ENCODE data around the gene PRDM16. TPM values are rescaled to one million over a fixed set of nuclear protein-coding genes. Genes with fewer than 3 reads are reported as not detected.

Gene PRDM16
- total RNA-seq, 4 donors from 2014 or later: 5.9 to 41.7 (median 11.2) TPM

- Histone ChIP-seq H3K4me3 (no peak overlapping the region), H3K36me3 (no peaks in the 10 kb centered on the region), H3K27ac (no peak overlapping the region), H3K4me1 (peaks cover 0 to 20% (median 0%) of the 10 kb centered on the region in 4 donors), H3K27me3 (peaks cover 0 to 15% of the 10 kb centered on the region in 2 donors), H3K9me3 (no peaks in the 10 kb centered on the region)
- no peak for DNase-seq (ENCODE audit: low spot score in 2 of 2)
- WGBS, 2 donors: 92% methylated on average over 9 to 12 of the region's 12 CpGs
- no peak for TF ChIP-seq EP300 (IDR thresholded peaks at IDR 0.05)
- TF ChIP-seq CTCF (IDR thresholded peaks at IDR 0.05): no peak
- no peak for TF ChIP-seq POLR2A (IDR thresholded peaks at IDR 0.05)
These were observed 220.5 kb downstream of the PRDM16 start for GRCh38 chr1:3289502-3289901.

GRCh38 chr1:3290438-3290837 lies 221.4 kb downstream of the PRDM16 start:
- Histone ChIP-seq H3K9me3 (no peaks in the 10 kb centered on the region), H3K27ac (no peak overlapping the region), H3K27me3 (peaks cover 0 to 6% of the 10 kb centered on the region in 2 donors), H3K4me3 (no peak overlapping the region), H3K36me3 (no peaks in the 10 kb centered on the region), H3K4me1 (peaks cover 0 to 20% (median 0%) of the 10 kb centered on the region in 4 donors)
- TF ChIP-seq POLR2A (IDR thresholded peaks at IDR 0.05): no peak
- TF ChIP-seq EP300 (IDR thresholded peaks at IDR 0.05): no peak
- no peak for TF ChIP-seq CTCF (IDR thresholded peaks at IDR 0.05)
- no peak for DNase-seq (ENCODE audit: low spot score in 2 of 2)
- WGBS, 2 donors: 64 to 74% methylated on average over 15 to 17 of the region's 17 CpGs

GRCh38 chr1:3290915-3291314 lies 221.9 kb downstream of the PRDM16 start:
- peaks cover 0 to 6% of the 10 kb centered on the region in 2 donors for H3K27me3 ChIP-seq
- no peak overlapping the region for H3K4me3 ChIP-seq
- no peaks in the 10 kb centered on the region for H3K9me3 ChIP-seq
- TF ChIP-seq POLR2A (IDR thresholded peaks at IDR 0.05) (no peak), EP300 (IDR thresholded peaks at IDR 0.05) (no peak), CTCF (IDR thresholded peaks at IDR 0.05) (no peak)
- peaks cover 0 to 20% (median 0%) of the 10 kb centered on the region in 4 donors for H3K4me1 ChIP-seq
- no peak for DNase-seq (ENCODE audit: low spot score in 2 of 2)
- H3K36me3 ChIP-seq: no peaks in the 10 kb centered on the region
- WGBS, 2 donors: 73 to 74% methylated on average over 13 to 15 of the region's 15 CpGs
- no peak overlapping the region for H3K27ac ChIP-seq

GRCh38 chr1:3292051-3292722 lies 223.2 kb downstream of the PRDM16 start:
- Histone ChIP-seq H3K27ac (no peak overlapping the region), H3K4me1 (peaks cover 0 to 20% (median 0%) of the 10 kb centered on the region in 4 donors), H3K9me3 (no peaks in the 10 kb centered on the region), H3K4me3 (no peak overlapping the region), H3K36me3 (no peaks in the 10 kb centered on the region), H3K27me3 (peaks cover 0 to 6% of the 10 kb centered on the region in 2 donors)
- WGBS, 2 donors: 82 to 91% methylated on average over 31 to 33 of the region's 33 CpGs
- no peak for DNase-seq (ENCODE audit: low spot score in 2 of 2)
- no peak for TF ChIP-seq CTCF (IDR thresholded peaks at IDR 0.05)
- TF ChIP-seq POLR2A (IDR thresholded peaks at IDR 0.05): no peak

- Histone ChIP-seq H3K27ac (no peak overlapping the region), H3K4me3 (no peak overlapping the region), H3K9me3 (peaks cover 0 to 1% (median 0%) of the 10 kb centered on the region in 4 donors), H3K4me1 (peaks cover 0 to 20% (median 0%) of the 10 kb centered on the region in 4 donors), H3K27me3 (peaks cover 0 to 6% of the 10 kb centered on the region in 2 donors), H3K36me3 (no peaks in the 10 kb centered on the region)
- no peak for DNase-seq (ENCODE audit: low spot score in 2 of 2)
- 75 to 78% methylated on average over 26 of the region's 26 CpGs for WGBS, 2 donors
- no peak for TF ChIP-seq POLR2A (IDR thresholded peaks at IDR 0.05)
- TF ChIP-seq EP300 (IDR thresholded peaks at IDR 0.05): no peak
- TF ChIP-seq CTCF (IDR thresholded peaks at IDR 0.05): no peak
These were observed 224.0 kb downstream of the PRDM16 start for GRCh38 chr1:3292868-3293562.
